Trophoblast cell (in vitro differentiated cells and primary cell): ENCODE measurements around the gene CYP2U1. TPM values are rescaled to one million over a fixed set of nuclear protein-coding genes. Genes with fewer than 3 reads are reported as not detected.

Experiments used
- DNase-seq, 2 donors: peaks; one replicate each; pipeline ENCODE4 v3.0.0-alpha.2; 2016
- H2AFZ ChIP-seq: 2 replicates; pipeline ENCODE4 v1.6.1; 2013; ENCODE audit warnings: low read length, moderate library complexity, mild to moderate bottlenecking; ENCODE audit not compliant: insufficient read depth, poor library complexity
- H2AK5ac ChIP-seq: 2 replicates; pipeline ENCODE4 v1.6.1; 2013; ENCODE audit warnings: mild to moderate bottlenecking, low read length
- H2BK120ac ChIP-seq: 2 replicates; pipeline ENCODE4 v1.6.1; 2013; ENCODE audit warnings: low read length, mild to moderate bottlenecking, moderate library complexity; ENCODE audit not compliant: insufficient read depth, poor library complexity
- H2BK12ac ChIP-seq: 2 replicates; pipeline ENCODE4 v1.6.1; 2013; ENCODE audit warnings: mild to moderate bottlenecking, low read length, moderate library complexity
- H2BK5ac ChIP-seq: 2 replicates; pipeline ENCODE4 v1.6.1; 2013; ENCODE audit warnings: low read length, low read depth, moderate library complexity, mild to moderate bottlenecking; ENCODE audit not compliant: poor library complexity
- H3K14ac ChIP-seq: 2 replicates; pipeline ENCODE4 v1.6.1; 2013; ENCODE audit warnings: mild to moderate bottlenecking, low read length
- H3K18ac ChIP-seq: 2 replicates; pipeline ENCODE4 v1.6.1; 2013; ENCODE audit warnings: mild to moderate bottlenecking, low read length
- H3K23ac ChIP-seq: 2 replicates; pipeline ENCODE4 v1.6.1; 2013; ENCODE audit warnings: low read length
- H3K27ac ChIP-seq: 2 replicates; pipeline ENCODE4 v1.5.1; 2013; ENCODE audit warnings: low read depth, mild to moderate bottlenecking, inconsistent platforms, low read length, moderate library complexity
- H3K27me3 ChIP-seq: 2 replicates; pipeline ENCODE4 v1.6.1; 2013; ENCODE audit warnings: inconsistent platforms, mild to moderate bottlenecking, low read length, moderate library complexity; ENCODE audit not compliant: insufficient read depth
- H3K36me3 ChIP-seq, 2 experiments: 1 replicate in 1 of 2; 2 replicates in 1 of 2; pipeline ENCODE4 v1.6.1; 2013; ENCODE audit warnings: low read length in 2 of 2, mild to moderate bottlenecking in 2 of 2, moderate library complexity in 1 of 2; ENCODE audit not compliant: insufficient read depth in 2 of 2, control insufficient read depth in 1 of 2
- H3K4ac ChIP-seq: 2 replicates; pipeline ENCODE4 v1.6.1; 2013; ENCODE audit warnings: low read depth, mild to moderate bottlenecking, low read length, moderate library complexity
- H3K4me1 ChIP-seq, 2 experiments: 1 replicate in 1 of 2; 2 replicates in 1 of 2; pipeline ENCODE4 v1.6.1; 2013; ENCODE audit warnings: low read length in 2 of 2, mild to moderate bottlenecking in 2 of 2, moderate library complexity in 1 of 2; ENCODE audit not compliant: insufficient read depth in 2 of 2, control insufficient read depth in 1 of 2
- H3K4me2 ChIP-seq: 2 replicates; pipeline ENCODE4 v1.6.1; 2013; ENCODE audit warnings: inconsistent platforms, mild to moderate bottlenecking, low read length, moderate library complexity
- H3K4me3 ChIP-seq: 2 replicates; pipeline ENCODE4 v1.5.1; 2013; ENCODE audit warnings: mild to moderate bottlenecking, low read depth, low read length, inconsistent platforms
- H3K79me1 ChIP-seq: one replicate; pipeline ENCODE4 v1.6.1; 2013; ENCODE audit warnings: low read length
- H3K79me2 ChIP-seq: 2 replicates; pipeline ENCODE4 v1.6.1; 2013; ENCODE audit warnings: low read length, mild to moderate bottlenecking; ENCODE audit not compliant: control insufficient read depth, insufficient read depth, poor library complexity
- H3K9ac ChIP-seq: 2 replicates; pipeline ENCODE4 v1.6.1; 2013; ENCODE audit warnings: mild to moderate bottlenecking, low read length
- H3K9me3 ChIP-seq: 2 replicates; pipeline ENCODE4 v1.6.1; 2013; ENCODE audit warnings: low read depth, mild to moderate bottlenecking, control low read depth, inconsistent platforms, low read length; ENCODE audit not compliant: insufficient read depth
- H4K12ac ChIP-seq: 2 replicates; pipeline ENCODE4 v1.6.1; 2013; ENCODE audit warnings: low read depth, mild to moderate bottlenecking, low read length, moderate library complexity
- H4K8ac ChIP-seq: 2 replicates; pipeline ENCODE4 v1.6.1; 2013; ENCODE audit warnings: low read depth, mild to moderate bottlenecking, low read length, moderate library complexity
- H4K91ac ChIP-seq: one replicate; pipeline ENCODE4 v1.6.1; 2013; ENCODE audit warnings: low read depth, mild to moderate bottlenecking, low read length, moderate library complexity
- WGBS: extraction: QIAGEN DNeasy Blood & Tissue Kit; methylation state at CpG from one replicate; pipeline ENCODE4 v1.1.7; 2013; ENCODE audit warnings: missing lambda C conversion rate; ENCODE audit not compliant: insufficient read length, insufficient coverage; ENCODE audit errors: extremely low coverage; 5-methylcytosine and 5-hydroxymethylcytosine counted together
- polyA plus RNA-seq: library from polyadenylated mRNA; stranded (reverse); fragments of 200-250 nt; gene quantifications from 2 replicates; pipeline ENCODE4 v1.2.3, GENCODE V29; 2013

CYP2U1 gene
- 0.49 and 0.56 TPM in 2 replicates for polyA plus RNA-seq

- Histone ChIP-seq H2BK5ac (no peak within 1 kb of the TSS), H3K4ac (no peak within 1 kb of the TSS), H3K4me1 (peaks cover 8 to 12% of the 10 kb centered on the region in 2 experiments), H2BK12ac (no peak within 1 kb of the TSS), H3K27me3 (peaks cover 4% of the 10 kb centered on the region), H4K12ac (no peak within 1 kb of the TSS), H3K27ac (no peak within 1 kb of the TSS), H3K14ac (peak within 1 kb of the TSS; percentile 29), H3K4me2 (peak within 1 kb of the TSS; percentile 96), H3K79me2 (no peaks in the 10 kb centered on the region), H3K18ac (no peak within 1 kb of the TSS), H3K4me3 (peak within 1 kb of the TSS; percentile 79), H2BK120ac (no peak within 1 kb of the TSS), H3K23ac (no peak within 1 kb of the TSS), H2AK5ac (no peak within 1 kb of the TSS), H4K8ac (peak within 1 kb of the TSS; percentile 45), H2AFZ (peak within 1 kb of the TSS; percentile 80), H3K36me3 (no peaks in the 10 kb centered on the region), H3K79me1 (no peaks in the 10 kb centered on the region), H4K91ac (no peak within 1 kb of the TSS), H3K9me3 (no peaks in the 10 kb centered on the region), H3K9ac (peak within 1 kb of the TSS; percentile 60)
- no CpG with 5 or more reads among the region's 78 CpGs for WGBS
- peak; percentile 71 to 84 for DNase-seq
Observed at GRCh38 chr4:107930821-107931774, at the start of gene CYP2U1. CYP2U1 (plus strand) TSS chr4:107931549; CDS start chr4:107931644, 95 bp downstream.

DNA sequence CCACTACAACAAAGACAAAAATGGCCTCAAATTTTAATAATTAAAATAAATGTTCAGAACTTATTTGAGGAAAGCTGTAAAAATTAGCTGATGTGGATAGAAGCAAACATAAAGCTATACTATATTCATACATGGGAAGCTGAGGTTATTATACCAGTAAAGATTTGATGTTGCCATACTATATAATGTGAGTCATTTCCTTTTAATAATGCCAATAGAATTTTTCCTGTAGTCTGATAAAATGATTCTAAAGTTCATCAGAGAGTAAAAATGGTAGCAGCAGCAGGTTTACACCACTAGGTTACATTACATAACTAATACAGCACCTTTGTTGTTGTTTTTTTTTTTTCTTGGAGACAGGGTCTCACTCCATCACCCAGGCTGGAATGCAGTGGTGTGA, 45.5 kb upstream of the CYP2U1 start:
- H3K9ac ChIP-seq, result no peak overlapping the region
- no peak overlapping the region for H3K23ac ChIP-seq
- H2BK120ac ChIP-seq, result no peak overlapping the region
- H2BK12ac ChIP-seq, result no peak overlapping the region
- H4K8ac ChIP-seq, result no peak overlapping the region
- H2AK5ac ChIP-seq, result no peak overlapping the region
- H3K4me1 ChIP-seq, result no peaks in the 10 kb centered on the region
- H3K4me3 ChIP-seq, result no peak overlapping the region
- H3K9me3 ChIP-seq, result no peaks in the 10 kb centered on the region
- no peak overlapping the region for H4K12ac ChIP-seq
- H3K36me3 ChIP-seq, result no peaks in the 10 kb centered on the region
- no peak overlapping the region for H2BK5ac ChIP-seq
- no peak overlapping the region for H4K91ac ChIP-seq
- H3K27ac ChIP-seq, result no peak overlapping the region
- no peak overlapping the region for H3K14ac ChIP-seq
- DNase-seq, result no peak
- H3K18ac ChIP-seq, result no peak overlapping the region
- H3K79me1 ChIP-seq, result no peaks in the 10 kb centered on the region
- no peak overlapping the region for H3K4ac ChIP-seq
- H2AFZ ChIP-seq, result no peak overlapping the region
- no peaks in the 10 kb centered on the region for H3K79me2 ChIP-seq
- H3K27me3 ChIP-seq, result no peaks in the 10 kb centered on the region
- no peak overlapping the region for H3K4me2 ChIP-seq

DNA sequence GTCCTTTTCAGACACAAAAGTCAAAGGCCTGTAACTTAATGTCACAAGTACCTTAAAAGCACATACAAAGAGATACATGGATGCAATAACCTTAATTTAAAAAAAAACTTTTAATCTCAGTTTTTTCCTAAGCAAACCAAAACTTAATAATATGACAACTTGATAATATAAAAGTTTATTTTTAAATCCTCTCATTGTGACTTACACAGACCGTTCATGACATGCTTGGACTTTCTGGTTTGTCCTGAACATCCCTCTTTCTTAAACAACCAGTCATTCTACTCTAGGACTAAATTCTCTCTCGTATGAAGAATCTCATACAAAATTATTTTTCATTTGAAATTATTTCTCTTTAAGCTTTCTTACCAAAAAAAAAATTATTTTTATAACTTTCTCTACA, 43.1 kb upstream of the CYP2U1 start:
- no peak overlapping the region for H2BK12ac ChIP-seq
- no peak overlapping the region for H3K23ac ChIP-seq
- H3K79me1 ChIP-seq, result no peaks in the 10 kb centered on the region
- H3K27ac ChIP-seq, result no peak overlapping the region
- no peak for DNase-seq
- no peak overlapping the region for H2BK5ac ChIP-seq
- no peak overlapping the region for H4K91ac ChIP-seq
- WGBS, result no CpG with 5 or more reads among the region's 2 CpGs
- H3K9ac ChIP-seq, result no peak overlapping the region
- no peaks in the 10 kb centered on the region for H3K9me3 ChIP-seq
- H3K4me3 ChIP-seq, result no peak overlapping the region
- H3K4me1 ChIP-seq, result no peaks in the 10 kb centered on the region
- no peaks in the 10 kb centered on the region for H3K79me2 ChIP-seq
- H3K4me2 ChIP-seq, result no peak overlapping the region
- no peaks in the 10 kb centered on the region for H3K36me3 ChIP-seq
- H4K12ac ChIP-seq, result no peak overlapping the region
- no peak overlapping the region for H2AFZ ChIP-seq
- no peak overlapping the region for H3K18ac ChIP-seq
- no peak overlapping the region for H2BK120ac ChIP-seq
- no peak overlapping the region for H2AK5ac ChIP-seq
- H4K8ac ChIP-seq, result no peak overlapping the region
- no peaks in the 10 kb centered on the region for H3K27me3 ChIP-seq
- no peak overlapping the region for H3K14ac ChIP-seq
- H3K4ac ChIP-seq, result no peak overlapping the region

- no peaks in the 10 kb centered on the region for H3K79me1 ChIP-seq
- H2BK12ac ChIP-seq, result no peak overlapping the region
- no peak overlapping the region for H3K27ac ChIP-seq
- H3K9me3 ChIP-seq, result no peaks in the 10 kb centered on the region
- no peak overlapping the region for H2AFZ ChIP-seq
- no peak for DNase-seq
- H3K14ac ChIP-seq, result no peak overlapping the region
- H3K4me2 ChIP-seq, result no peak overlapping the region
- no peaks in the 10 kb centered on the region for H3K4me1 ChIP-seq
- no peak overlapping the region for H4K91ac ChIP-seq
- no peaks in the 10 kb centered on the region for H3K79me2 ChIP-seq
- no peak overlapping the region for H2AK5ac ChIP-seq
- no peak overlapping the region for H3K4me3 ChIP-seq
- no peaks in the 10 kb centered on the region for H3K36me3 ChIP-seq
- no peak overlapping the region for H4K12ac ChIP-seq
- no peak overlapping the region for H2BK120ac ChIP-seq
- no peak overlapping the region for H3K18ac ChIP-seq
- no CpG with 5 or more reads among the region's 2 CpGs for WGBS
- H3K9ac ChIP-seq, result no peak overlapping the region
- no peak overlapping the region for H4K8ac ChIP-seq
- no peaks in the 10 kb centered on the region for H3K27me3 ChIP-seq
- H2BK5ac ChIP-seq, result no peak overlapping the region
- no peak overlapping the region for H3K23ac ChIP-seq
- no peak overlapping the region for H3K4ac ChIP-seq
Observed at GRCh38 chr4:107890779-107891178, 40.6 kb upstream of the CYP2U1 start.
